ENCODE results near the gene SP2. TPM values are rescaled to one million over a fixed set of nuclear protein-coding genes. Genes with fewer than 3 reads are reported as not detected.

Gene SP2
- total and polyA plus RNA-seq, 2 of the 13 experiments (the other 11 are each of a cell fraction or from before 2014, with no cell fraction given) = 1.4 to 4.8 TPM

- H4K20me1 ChIP-seq (ENCODE audit: insufficient read depth, low read length) = no peaks in the 10 kb centered on the region
- POLR2A ChIA-PET = interaction anchor here (2.6 kb wide), 1 partner anchor 13 kb away, joined by 17 read pairs; the partner anchor contains the start of gene PNPO
- no peaks in the 10 kb centered on the region for H3K27me3 ChIP-seq (ENCODE audit: control insufficient read depth in 1 of 2, insufficient read depth in 2 of 2, low read length in 2 of 2)
- H3K9ac ChIP-seq (ENCODE audit: insufficient read depth, low read depth, low read length) = no peak overlapping the region
- H3K4me1 ChIP-seq (ENCODE audit: insufficient read depth, low read length) = peaks cover 35% of the 10 kb centered on the region
- no peaks in the 10 kb centered on the region for H3K9me3 ChIP-seq (ENCODE audit: low read length)
- BruUV-seq (replicated peaks) = no TSS peak
- ATAC-seq = no peak
- WGBS (ENCODE audit: low lambda C conversion rate) = 84% methylated on average over 2 of the region's 2 CpGs
- H3K36me3 ChIP-seq (replicated peaks in 1 of 2; ENCODE audit: control insufficient read depth in 1 of 2, insufficient read depth in 2 of 2, low read length in 2 of 2) = peaks cover 11 to 17% of the 10 kb centered on the region in 2 experiments
- H3K79me2 ChIP-seq (ENCODE audit: insufficient read depth, low read length) = no peaks in the 10 kb centered on the region
- in situ Hi-C loops (cut with HindIII; ENCODE audit: extremely low pct_ligation_motif_present, low pct_unique_long_range_greater_than_20kb) = no loop called here
- no peak overlapping the region for H3K4me3 ChIP-seq (replicated peaks in 1 of 3; ENCODE audit: insufficient read depth in 1 of 3, low read depth in 2 of 3, low read length in 3 of 3)
- no peak overlapping the region for H3K27ac ChIP-seq (ENCODE audit: extremely low read length, insufficient read depth, low read length)
- H3K4me2 ChIP-seq (ENCODE audit: low read depth, low read length) = no peak overlapping the region
- intact Hi-C loops (cut with micrococcal nuclease; ENCODE audit: unreplicated experiment) = no loop called here
- no peak overlapping the region for H2AFZ ChIP-seq (ENCODE audit: low read length)
- TF ChIP-seq MXD1 (CRISPR knock-in tag; IDR thresholded peaks at IDR 0.05) = no peak
- no peak for TF ChIP-seq ZBTB10 (CRISPR knock-in tag; IDR thresholded peaks at IDR 0.05; ENCODE audit: borderline replicate concordance)
- TF ChIP-seq JUNB (CRISPR knock-in tag; IDR thresholded peaks at IDR 0.05; ENCODE audit: borderline replicate concordance) = no peak
- TF ChIP-seq CREM (IDR thresholded peaks at IDR 0.05) = no peak
- no peak for TF ChIP-seq CREM (CRISPR knock-in tag; IDR thresholded peaks at IDR 0.05)
- no peak for TF ChIP-seq FOXO4 (CRISPR knock-in tag; conservative IDR thresholded peaks at IDR 0.05)
- no peak for TF ChIP-seq KLF9 (CRISPR knock-in tag; IDR thresholded peaks at IDR 0.05; ENCODE audit: low read depth)
- TF ChIP-seq DNMT1 (CRISPR knock-in tag; IDR thresholded peaks at IDR 0.05) = no peak
- no peak for TF ChIP-seq HDAC1 (CRISPR knock-in tag; IDR thresholded peaks at IDR 0.05)
- no peak for TF ChIP-seq SMC3 (IDR thresholded peaks at IDR 0.05; ENCODE audit: low read length)
- TF ChIP-seq CSRNP1 (CRISPR knock-in tag; IDR thresholded peaks at IDR 0.05) = no peak
- TF ChIP-seq SMYD3 (CRISPR knock-in tag; IDR thresholded peaks at IDR 0.05) = no peak
- TF ChIP-seq REST (IDR thresholded peaks at IDR 0.05; ENCODE audit: borderline replicate concordance in 1 of 2, low read depth in 1 of 2, low read length in 2 of 2) = no peak
- FAIRE-seq = no peak
- CTCF ChIA-PET (ENCODE audit: low intra/inter-chr PET ratio, low total read pairs) = no interaction called here
- DNase-seq (ENCODE audit: low spot score) = no peak
These were observed 32.4 kb downstream of the SP2 start for GRCh38 chr17:47928415-47928814.

Measured in HepG2 (cell line).